ENCODE measurements around the gene PCSK7.

DNA sequence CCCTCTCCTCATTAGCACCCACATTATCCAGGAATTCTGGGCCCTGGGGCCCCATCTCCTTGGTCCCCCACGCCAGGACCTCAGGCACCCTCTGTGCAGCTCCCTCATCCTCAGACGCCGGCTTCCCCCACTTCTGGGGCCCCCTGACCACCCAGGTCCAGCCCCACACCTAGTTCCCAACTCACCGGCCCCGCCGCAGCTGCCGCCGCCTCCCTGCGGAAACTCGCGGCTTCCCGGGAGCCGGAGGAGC, at the start of gene PCSK7:
- TF ChIP-seq, protein P1, sequence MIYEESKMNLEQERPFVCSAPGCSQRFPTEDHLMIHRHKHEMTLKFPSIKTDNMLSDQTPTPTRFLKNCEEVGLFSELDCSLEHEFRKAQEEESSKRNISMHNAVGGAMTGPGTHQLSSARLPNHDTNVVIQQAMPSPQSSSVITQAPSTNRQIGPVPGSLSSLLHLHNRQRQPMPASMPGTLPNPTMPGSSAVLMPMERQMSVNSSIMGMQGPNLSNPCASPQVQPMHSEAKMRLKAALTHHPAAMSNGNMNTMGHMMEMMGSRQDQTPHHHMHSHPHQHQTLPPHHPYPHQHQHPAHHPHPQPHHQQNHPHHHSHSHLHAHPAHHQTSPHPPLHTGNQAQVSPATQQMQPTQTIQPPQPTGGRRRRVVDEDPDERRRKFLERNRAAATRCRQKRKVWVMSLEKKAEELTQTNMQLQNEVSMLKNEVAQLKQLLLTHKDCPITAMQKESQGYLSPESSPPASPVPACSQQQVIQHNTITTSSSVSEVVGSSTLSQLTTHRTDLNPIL (CRISPR knock-in tag; IDR thresholded peaks at IDR 0.05; ENCODE audit: low read depth), result no peak
- TF ChIP-seq ZNF8 (CRISPR knock-in tag; IDR thresholded peaks at IDR 0.05), result no peak
- no peak for TF ChIP-seq TOX (CRISPR knock-in tag; IDR thresholded peaks at IDR 0.05; ENCODE audit: borderline replicate concordance)
- no peak for TF ChIP-seq ZFP3 (CRISPR knock-in tag; IDR thresholded peaks at IDR 0.05)

Measured in SK-N-SH treated with all-trans-retinoic acid at 6 μM for 48 hours (cell line).